ENCODE measurements around the gene RASSF5. TPM values are rescaled to one million over a fixed set of nuclear protein-coding genes. Genes with fewer than 3 reads are reported as not detected.

RASSF5 gene
- total RNA-seq, 3 donors from 2014 or later: 11.0 to 17.0 (median 11.1) TPM

DNA sequence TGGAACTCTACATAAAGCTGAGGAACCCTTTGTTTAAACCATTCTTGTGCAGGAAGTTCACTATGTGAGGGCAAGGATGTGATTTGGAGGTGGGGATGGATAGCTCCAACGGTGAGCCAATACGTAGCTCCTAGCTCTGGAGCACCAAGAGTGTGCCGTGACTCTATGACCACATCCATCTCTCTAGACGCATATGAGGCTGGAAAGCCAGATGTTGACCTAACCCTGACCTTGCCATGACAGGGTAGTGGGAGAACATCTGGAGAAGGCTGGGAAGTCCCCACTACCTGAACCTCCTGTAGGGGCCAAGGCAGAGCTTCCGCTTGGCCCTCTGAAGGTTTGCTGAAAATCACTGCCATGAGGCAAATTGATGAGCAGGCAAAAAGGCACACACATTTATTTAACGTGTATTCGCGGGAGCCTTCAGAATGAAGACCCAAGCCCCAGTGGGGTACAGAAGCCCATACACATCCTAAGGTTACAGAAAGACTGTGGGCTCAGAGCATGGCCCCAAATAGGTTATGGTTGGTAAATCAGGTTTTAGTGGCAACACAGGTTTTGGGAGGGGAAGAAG is 61.5 kb downstream of the RASSF5 start:
- TF ChIP-seq POLR2A (IDR thresholded peaks at IDR 0.05) (no peak), POLR2AphosphoS5 (IDR thresholded peaks at IDR 0.05) (no peak)
- TF ChIP-seq, protein P1, sequence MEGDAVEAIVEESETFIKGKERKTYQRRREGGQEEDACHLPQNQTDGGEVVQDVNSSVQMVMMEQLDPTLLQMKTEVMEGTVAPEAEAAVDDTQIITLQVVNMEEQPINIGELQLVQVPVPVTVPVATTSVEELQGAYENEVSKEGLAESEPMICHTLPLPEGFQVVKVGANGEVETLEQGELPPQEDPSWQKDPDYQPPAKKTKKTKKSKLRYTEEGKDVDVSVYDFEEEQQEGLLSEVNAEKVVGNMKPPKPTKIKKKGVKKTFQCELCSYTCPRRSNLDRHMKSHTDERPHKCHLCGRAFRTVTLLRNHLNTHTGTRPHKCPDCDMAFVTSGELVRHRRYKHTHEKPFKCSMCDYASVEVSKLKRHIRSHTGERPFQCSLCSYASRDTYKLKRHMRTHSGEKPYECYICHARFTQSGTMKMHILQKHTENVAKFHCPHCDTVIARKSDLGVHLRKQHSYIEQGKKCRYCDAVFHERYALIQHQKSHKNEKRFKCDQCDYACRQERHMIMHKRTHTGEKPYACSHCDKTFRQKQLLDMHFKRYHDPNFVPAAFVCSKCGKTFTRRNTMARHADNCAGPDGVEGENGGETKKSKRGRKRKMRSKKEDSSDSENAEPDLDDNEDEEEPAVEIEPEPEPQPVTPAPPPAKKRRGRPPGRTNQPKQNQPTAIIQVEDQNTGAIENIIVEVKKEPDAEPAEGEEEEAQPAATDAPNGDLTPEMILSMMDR (IDR thresholded peaks at IDR 0.05): no peak
- DNase-seq (ENCODE audit: low spot score in 2 of 2): no peak
- Histone ChIP-seq H3K4me1 (no peaks in the 10 kb centered on the region), H3K9me3 (no peaks in the 10 kb centered on the region), H3K27me3 (no peaks in the 10 kb centered on the region), H3K27ac (no peak overlapping the region), H3K4me3 (no peak overlapping the region), H3K36me3 (no peaks in the 10 kb centered on the region)
- intact Hi-C loops (cut with DNase I; ENCODE audit: low total_unique reads): no loop called here

DNA sequence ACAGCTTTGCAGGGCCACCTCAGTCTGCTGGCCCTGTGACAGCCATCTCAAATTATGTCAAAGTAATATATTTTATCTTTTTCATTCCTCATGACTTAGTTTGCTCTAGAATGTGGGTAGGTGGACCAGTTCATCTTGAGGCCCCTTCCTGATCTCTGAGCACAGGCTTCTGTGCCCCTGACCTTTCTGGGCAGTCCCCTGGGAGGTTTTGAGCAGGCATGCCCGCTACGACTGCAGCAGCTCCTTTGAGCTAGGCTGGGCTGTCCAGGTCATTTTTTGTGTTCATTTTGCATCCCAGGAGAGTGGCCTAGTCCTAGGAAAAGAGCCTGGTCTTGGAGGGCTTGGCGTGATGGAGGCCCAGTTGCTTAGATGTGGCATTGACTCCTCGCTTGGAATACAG is 62.2 kb downstream of the RASSF5 start:
- DNase-seq (ENCODE audit: low spot score in 2 of 2): no peak
- Histone ChIP-seq H3K4me1 (no peaks in the 10 kb centered on the region), H3K4me3 (no peak overlapping the region), H3K27ac (no peak overlapping the region), H3K36me3 (no peaks in the 10 kb centered on the region), H3K9me3 (no peaks in the 10 kb centered on the region), H3K27me3 (no peaks in the 10 kb centered on the region)
- intact Hi-C loops (cut with DNase I; ENCODE audit: low total_unique reads): no loop called here
- no peak for TF ChIP-seq POLR2A (IDR thresholded peaks at IDR 0.05)

- Histone ChIP-seq H3K4me3 (no peak overlapping the region), H3K36me3 (no peaks in the 10 kb centered on the region), H3K4me1 (no peaks in the 10 kb centered on the region), H3K9me3 (no peaks in the 10 kb centered on the region), H3K27ac (no peak overlapping the region), H3K27me3 (no peaks in the 10 kb centered on the region)
- intact Hi-C loops (cut with DNase I; ENCODE audit: low total_unique reads): no loop called here
- TF ChIP-seq, protein P1 (IDR thresholded peaks at IDR 0.05): no peak
- TF ChIP-seq POLR2AphosphoS5 (IDR thresholded peaks at IDR 0.05): no peak
- TF ChIP-seq POLR2A (IDR thresholded peaks at IDR 0.05): no peak
- DNase-seq (ENCODE audit: low spot score in 2 of 2): no peak
Measured at GRCh38 chr1:206570529-206570928, 63.2 kb downstream of the RASSF5 start.

- Histone ChIP-seq H3K27ac (no peak overlapping the region), H3K4me1 (no peaks in the 10 kb centered on the region), H3K36me3 (no peaks in the 10 kb centered on the region), H3K27me3 (no peaks in the 10 kb centered on the region), H3K4me3 (no peak overlapping the region), H3K9me3 (no peaks in the 10 kb centered on the region)
- TF ChIP-seq POLR2A (IDR thresholded peaks at IDR 0.05): no peak
- intact Hi-C loops (cut with DNase I; ENCODE audit: low total_unique reads): no loop called here
- DNase-seq (ENCODE audit: low spot score in 2 of 2): no peak
Measured at GRCh38 chr1:206572835-206573234, 65.5 kb downstream of the RASSF5 start.

DNA sequence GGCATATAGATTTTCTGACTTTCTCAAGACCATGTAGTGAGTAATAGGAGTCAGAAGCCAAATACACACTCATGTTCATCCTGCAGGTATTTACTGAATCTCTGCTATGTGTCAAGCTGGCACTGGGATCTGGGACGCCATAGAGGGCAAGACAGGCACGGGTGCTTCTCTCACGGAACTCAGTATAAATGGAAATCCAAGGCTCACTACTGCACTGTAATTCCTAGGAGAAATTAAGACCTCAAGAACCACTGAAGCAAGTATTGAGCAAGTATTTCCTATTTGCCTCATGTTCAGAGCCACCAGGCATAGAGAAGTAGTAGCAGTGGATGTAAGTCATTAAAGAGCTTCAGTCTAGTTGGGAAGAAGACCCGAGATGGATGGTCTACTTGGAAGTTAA is 66.0 kb downstream of the RASSF5 start:
- DNase-seq (ENCODE audit: low spot score in 2 of 2): no peak
- TF ChIP-seq POLR2A (IDR thresholded peaks at IDR 0.05) (no peak), POLR2AphosphoS5 (IDR thresholded peaks at IDR 0.05) (no peak)
- TF ChIP-seq, protein P1 (IDR thresholded peaks at IDR 0.05): no peak
- no peak overlapping the region for H3K4me3 ChIP-seq
- H3K4me1 ChIP-seq: no peaks in the 10 kb centered on the region
- no peaks in the 10 kb centered on the region for H3K9me3 ChIP-seq
- H3K27ac ChIP-seq: no peak overlapping the region
- H3K36me3 ChIP-seq: no peaks in the 10 kb centered on the region
- intact Hi-C loops (cut with DNase I; ENCODE audit: low total_unique reads): no loop called here
- no peaks in the 10 kb centered on the region for H3K27me3 ChIP-seq

DNA sequence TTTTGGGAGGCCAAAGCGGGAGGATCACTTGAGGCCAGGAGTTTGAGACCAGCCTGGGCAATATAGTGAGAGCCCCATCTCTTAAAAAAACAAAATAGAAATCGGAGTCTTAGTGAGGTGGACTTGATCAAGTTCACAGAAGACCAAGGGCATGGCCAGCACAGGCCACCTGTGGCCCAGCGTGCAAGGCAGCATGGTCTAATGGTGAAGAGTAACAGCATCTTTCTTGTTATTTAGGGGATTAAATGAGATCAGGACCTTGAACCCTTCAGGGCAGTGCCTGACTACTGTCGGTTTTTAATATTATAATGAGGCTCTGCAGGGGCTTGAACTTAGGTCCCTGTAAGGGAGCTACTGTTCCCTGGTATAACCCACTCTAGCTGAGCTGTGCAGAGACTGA is 66.4 kb downstream of the RASSF5 start:
- H3K9me3 ChIP-seq: no peaks in the 10 kb centered on the region
- no peak overlapping the region for H3K27ac ChIP-seq
- intact Hi-C loops (cut with DNase I; ENCODE audit: low total_unique reads): no loop called here
- no peaks in the 10 kb centered on the region for H3K4me1 ChIP-seq
- H3K4me3 ChIP-seq: no peak overlapping the region
- TF ChIP-seq, protein P1 (IDR thresholded peaks at IDR 0.05): no peak
- TF ChIP-seq POLR2A (IDR thresholded peaks at IDR 0.05): no peak
- no peak for TF ChIP-seq POLR2AphosphoS5 (IDR thresholded peaks at IDR 0.05)
- no peaks in the 10 kb centered on the region for H3K36me3 ChIP-seq
- no peaks in the 10 kb centered on the region for H3K27me3 ChIP-seq
- DNase-seq (ENCODE audit: low spot score in 2 of 2): no peak
